Suprapubic skin (tissue), 4 donors: Measurements from ENCODE around the gene STPG1.
A peak's percentile ranks its signal among the peaks of the same experiment; 100 is the strongest.

Experiments used
- EP300 ChIP-seq: sonication (generic); formaldehyde crosslinking; IDR thresholded peaks from one replicate; pipeline ENCODE4 v1.6.1; 2017; ENCODE audit warnings: antibody characterized with exemption
- POLR2A ChIP-seq, 2 donors: fragments of 450-650 bp; IDR thresholded peaks; one replicate each; pipeline ENCODE4 v1.6.1; 2017; ENCODE audit warnings: antibody characterized with exemption in 2 of 2, mild to moderate bottlenecking in 2 of 2, moderate library complexity in 2 of 2
- POLR2AphosphoS5 ChIP-seq, 3 donors: sonication (generic); formaldehyde crosslinking; IDR thresholded peaks; one replicate each; pipeline ENCODE4 v1.6.1; 2017; ENCODE audit warnings: antibody characterized with exemption in 3 of 3
- TF ChIP-seq, protein P1 (sequence below), 2 donors: fragments of 200-600 bp in 1 of 2; fragments of 450-650 bp in 1 of 2; sonication (generic) in 1 of 2; IDR thresholded peaks; one replicate each; pipeline ENCODE4 v1.5.1; 2016 to 2019; ENCODE audit warnings: antibody characterized with exemption in 2 of 2, mild to moderate bottlenecking in 1 of 2, moderate library complexity in 1 of 2

GRCh38 chr1:24438423-24438901, 24.9 kb upstream of the STPG1 start:
- TF ChIP-seq POLR2AphosphoS5 (IDR thresholded peaks at IDR 0.05) (peak in 1 of 3 donors; percentile 57), POLR2A (IDR thresholded peaks at IDR 0.05) (no peak), EP300 (no peak)
- TF ChIP-seq, protein P1, sequence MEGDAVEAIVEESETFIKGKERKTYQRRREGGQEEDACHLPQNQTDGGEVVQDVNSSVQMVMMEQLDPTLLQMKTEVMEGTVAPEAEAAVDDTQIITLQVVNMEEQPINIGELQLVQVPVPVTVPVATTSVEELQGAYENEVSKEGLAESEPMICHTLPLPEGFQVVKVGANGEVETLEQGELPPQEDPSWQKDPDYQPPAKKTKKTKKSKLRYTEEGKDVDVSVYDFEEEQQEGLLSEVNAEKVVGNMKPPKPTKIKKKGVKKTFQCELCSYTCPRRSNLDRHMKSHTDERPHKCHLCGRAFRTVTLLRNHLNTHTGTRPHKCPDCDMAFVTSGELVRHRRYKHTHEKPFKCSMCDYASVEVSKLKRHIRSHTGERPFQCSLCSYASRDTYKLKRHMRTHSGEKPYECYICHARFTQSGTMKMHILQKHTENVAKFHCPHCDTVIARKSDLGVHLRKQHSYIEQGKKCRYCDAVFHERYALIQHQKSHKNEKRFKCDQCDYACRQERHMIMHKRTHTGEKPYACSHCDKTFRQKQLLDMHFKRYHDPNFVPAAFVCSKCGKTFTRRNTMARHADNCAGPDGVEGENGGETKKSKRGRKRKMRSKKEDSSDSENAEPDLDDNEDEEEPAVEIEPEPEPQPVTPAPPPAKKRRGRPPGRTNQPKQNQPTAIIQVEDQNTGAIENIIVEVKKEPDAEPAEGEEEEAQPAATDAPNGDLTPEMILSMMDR (IDR thresholded peaks at IDR 0.05): no peak
